PC-9 (cell line): ENCODE results near the gene C5. TPM values are rescaled to one million over a fixed set of nuclear protein-coding genes. Genes with fewer than 3 reads are reported as not detected.

Source experiments
- BruUV-seq: library from RNA; stranded (reverse); fragments of 400-500 nt; replicated peaks from 2 replicates; lab custom pipeline; 2021; lab: Mats Ljungman, UMichigan
- CTCF ChIA-PET: fragments of 300-600 bp; sonication (Branson Sonifier 250); formaldehyde crosslinking; loops from one replicate; lab custom pipeline; 2022; ENCODE audit warnings: antibody characterized with exemption; lab: Charles Lee
- POLR2A ChIA-PET: fragments of 300-600 bp; sonication (Branson Sonifier 250); formaldehyde crosslinking; loops from one replicate; lab custom pipeline; 2022; ENCODE audit warnings: antibody characterized with exemption; ENCODE audit not compliant: unreplicated experiment; lab: Charles Lee
- DNase-seq, 2 experiments: peaks; one replicate each; pipeline versions ENCODE4 v3.0.0 to v3.0.0-alpha.2; 2015 to 2022; ENCODE audit warnings: mixed read lengths in 1 of 2
- H2AFZ ChIP-seq: fragments of 200-600 bp; sonication (generic); 2 replicates; pipeline ENCODE4 v1.8.1; 2017; ENCODE audit warnings: antibody characterized with exemption
- H3F3A ChIP-seq: fragments of 200-600 bp; sonication (generic); 2 replicates; pipeline ENCODE4 v1.8.1; 2017; ENCODE audit warnings: antibody characterized with exemption, mild to moderate bottlenecking, low read depth; ENCODE audit not compliant: insufficient read depth
- H3K27ac ChIP-seq: fragments of 200-600 bp; sonication (generic); 2 replicates; pipeline ENCODE4 v1.6.1; 2016; ENCODE audit warnings: mixed run types
- H3K27me3 ChIP-seq: fragments of 200-600 bp; sonication (generic); 2 replicates; pipeline ENCODE4 v1.6.1; 2016; ENCODE audit warnings: low read depth, mixed run types; ENCODE audit not compliant: insufficient read depth
- H3K36me3 ChIP-seq: fragments of 200-600 bp; sonication (generic); 2 replicates; pipeline ENCODE4 v1.6.1; 2016; ENCODE audit warnings: low read depth, mixed run types
- H3K4me1 ChIP-seq: fragments of 200-600 bp; sonication (generic); replicated peaks from 2 replicates; pipeline ENCODE4 v1.6.1; 2016; ENCODE audit warnings: mixed run types; ENCODE audit not compliant: insufficient read depth
- H3K4me2 ChIP-seq: fragments of 200-600 bp; sonication (generic); 2 replicates; pipeline ENCODE4 v1.6.1; 2017; ENCODE audit warnings: mixed run types
- H3K4me3 ChIP-seq: fragments of 200-600 bp; sonication (generic); 2 replicates; pipeline ENCODE4 v1.6.1; 2016; ENCODE audit warnings: mixed run types
- H3K79me2 ChIP-seq: fragments of 200-600 bp; sonication (generic); 2 replicates; pipeline ENCODE4 v1.6.1; 2017; ENCODE audit warnings: low read depth, mixed run types
- H3K9me2 ChIP-seq: fragments of 200-600 bp; sonication (generic); 2 replicates; pipeline ENCODE4 v1.8.1; 2017; ENCODE audit warnings: mild to moderate bottlenecking; ENCODE audit not compliant: insufficient read depth
- H3K9me3 ChIP-seq: fragments of 200-600 bp; sonication (generic); 2 replicates; pipeline ENCODE4 v1.8.1; 2016; ENCODE audit warnings: low read depth; ENCODE audit not compliant: insufficient read depth
- H4K20me1 ChIP-seq: fragments of 200-600 bp; sonication (generic); 2 replicates; pipeline ENCODE4 v1.8.1; 2017; ENCODE audit not compliant: insufficient read depth
- CTCF ChIP-seq: fragments of 200-600 bp; sonication (generic); conservative IDR thresholded peaks from 2 replicates; pipeline ENCODE4 v1.6.1; 2017; ENCODE audit warnings: mixed run types, antibody characterized with exemption, mild to moderate bottlenecking, moderate library complexity
- EZH2 ChIP-seq: fragments of 200-600 bp; sonication (generic); IDR thresholded peaks from 2 replicates; pipeline ENCODE4 v1.8.0; 2017; ENCODE audit warnings: antibody characterized with exemption, low read depth
- intact Hi-C: fragments of 100-400 bp; cut with micrococcal nuclease; formaldehyde crosslinking; loops from one replicate; pipeline ENCODE4 v1.10.0; 2022; ENCODE audit not compliant: unreplicated experiment
- total RNA-seq: library from RNA; stranded (reverse); gene quantifications from 2 replicates; pipeline ENCODE4 v1.2.3, GENCODE V29; 2021

Gene C5
- total RNA-seq, 1 experiment from 2014 or later: 11.5 TPM

- Histone ChIP-seq H3K4me1 (no peaks in the 10 kb centered on the region), H3K4me2 (no peak overlapping the region), H3K9me2 (no peaks in the 10 kb centered on the region), H3F3A (no peaks in the 10 kb centered on the region), H4K20me1 (no peaks in the 10 kb centered on the region), H3K79me2 (no peaks in the 10 kb centered on the region), H2AFZ (no peak overlapping the region), H3K9me3 (no peaks in the 10 kb centered on the region), H3K4me3 (no peak overlapping the region), H3K27me3 (no peaks in the 10 kb centered on the region), H3K27ac (no peak overlapping the region), H3K36me3 (no peaks in the 10 kb centered on the region)
- intact Hi-C loops: no loop called here
- ChIA-PET POLR2A (no interaction called here), CTCF (no interaction called here)
- no peak for TF ChIP-seq EZH2
- no peak for TF ChIP-seq CTCF
- no peak for DNase-seq
- BruUV-seq: no TSS peak
Observed at GRCh38 chr9:120948824-120949223, 101.3 kb downstream of the C5 start.

GRCh38 chr9:120947222-120947621 lies 102.9 kb downstream of the C5 start:
- Histone ChIP-seq H3K27ac (no peak overlapping the region), H3K9me2 (no peaks in the 10 kb centered on the region), H4K20me1 (no peaks in the 10 kb centered on the region), H3F3A (no peaks in the 10 kb centered on the region; the same call in 1 of the 2 replicates), H3K36me3 (no peaks in the 10 kb centered on the region), H3K4me2 (no peak overlapping the region), H3K4me1 (peaks cover 1% of the 10 kb centered on the region), H3K9me3 (no peaks in the 10 kb centered on the region), H3K79me2 (no peaks in the 10 kb centered on the region), H3K27me3 (no peaks in the 10 kb centered on the region), H2AFZ (no peak overlapping the region), H3K4me3 (no peak overlapping the region)
- no TSS peak for BruUV-seq
- POLR2A ChIA-PET: no interaction called here
- no peak for DNase-seq
- TF ChIP-seq EZH2 (no peak), CTCF (no peak)
- intact Hi-C loops: no loop called here
- CTCF ChIA-PET: no interaction called here

GRCh38 chr9:120946259-120946658 lies 103.8 kb downstream of the C5 start:
- Histone ChIP-seq H4K20me1 (no peaks in the 10 kb centered on the region), H3K27me3 (no peaks in the 10 kb centered on the region), H3K4me1 (peaks cover 11% of the 10 kb centered on the region), H2AFZ (no peak overlapping the region), H3K9me2 (no peaks in the 10 kb centered on the region), H3K36me3 (no peaks in the 10 kb centered on the region), H3K27ac (no peak overlapping the region), H3K4me2 (no peak overlapping the region), H3K4me3 (no peak overlapping the region), H3F3A (no peaks in the 10 kb centered on the region; the same call in 1 of the 2 replicates), H3K9me3 (no peaks in the 10 kb centered on the region), H3K79me2 (no peaks in the 10 kb centered on the region)
- ChIA-PET POLR2A (no interaction called here), CTCF (no interaction called here)
- intact Hi-C loops: no loop called here
- DNase-seq: no peak
- no TSS peak for BruUV-seq
- TF ChIP-seq CTCF: no peak
- TF ChIP-seq EZH2: no peak
